Measurements from ENCODE around the gene CAMTA1.

Gene CAMTA1

GRCh38 chr1:6858596-6858995, 73.3 kb downstream of the CAMTA1 start:
- no peak for DNase-seq

GRCh38 chr1:6859415-6860343, 74.4 kb downstream of the CAMTA1 start:
- DNase-seq = no peak

- DNase-seq = no peak
Measured at GRCh38 chr1:6860401-6860800, 75.1 kb downstream of the CAMTA1 start.

GRCh38 chr1:6861075-6861724, 75.9 kb downstream of the CAMTA1 start:
- no peak for DNase-seq

- no peak for DNase-seq
Measured at GRCh38 chr1:6862906-6863305, 77.7 kb downstream of the CAMTA1 start.

GRCh38 chr1:6864166-6864565, 78.9 kb downstream of the CAMTA1 start:
- DNase-seq = no peak

GRCh38 chr1:6866825-6867224, 81.6 kb downstream of the CAMTA1 start:
- no peak for DNase-seq

GRCh38 chr1:6867321-6867720, 82.1 kb downstream of the CAMTA1 start:
- no peak for DNase-seq

GRCh38 chr1:6867729-6868659, 82.7 kb downstream of the CAMTA1 start:
- no peak for DNase-seq

GRCh38 chr1:6868660-6869380, 83.6 kb downstream of the CAMTA1 start:
- no peak for DNase-seq

GRCh38 chr1:6869545-6869944, 84.3 kb downstream of the CAMTA1 start:
- DNase-seq = no peak

- no peak for DNase-seq
Measured at GRCh38 chr1:6870086-6870485, 84.8 kb downstream of the CAMTA1 start.

- no peak for DNase-seq
Measured at GRCh38 chr1:6870571-6870970, 85.3 kb downstream of the CAMTA1 start.

GRCh38 chr1:6871300-6871972, 86.2 kb downstream of the CAMTA1 start:
- no peak for DNase-seq

- DNase-seq = no peak
Measured at GRCh38 chr1:6872573-6873261, 87.5 kb downstream of the CAMTA1 start.

- no peak for DNase-seq
Measured at GRCh38 chr1:6873298-6874015, 88.2 kb downstream of the CAMTA1 start.

- no peak for DNase-seq
Measured at GRCh38 chr1:6874298-6874697, 89.0 kb downstream of the CAMTA1 start.

GRCh38 chr1:6880951-6881690, 95.9 kb downstream of the CAMTA1 start:
- DNase-seq = no peak

- DNase-seq = no peak
Measured at GRCh38 chr1:6882414-6882813, 97.2 kb downstream of the CAMTA1 start.

GRCh38 chr1:6884652-6885153, 99.4 kb downstream of the CAMTA1 start:
- DNase-seq = no peak
